Measurements from ENCODE around the gene IGFBP4. TPM values are rescaled to one million over a fixed set of nuclear protein-coding genes. Genes with fewer than 3 reads are reported as not detected.

IGFBP4 gene
- total RNA-seq, 1 donor from 2014 or later = 108 TPM

DNA sequence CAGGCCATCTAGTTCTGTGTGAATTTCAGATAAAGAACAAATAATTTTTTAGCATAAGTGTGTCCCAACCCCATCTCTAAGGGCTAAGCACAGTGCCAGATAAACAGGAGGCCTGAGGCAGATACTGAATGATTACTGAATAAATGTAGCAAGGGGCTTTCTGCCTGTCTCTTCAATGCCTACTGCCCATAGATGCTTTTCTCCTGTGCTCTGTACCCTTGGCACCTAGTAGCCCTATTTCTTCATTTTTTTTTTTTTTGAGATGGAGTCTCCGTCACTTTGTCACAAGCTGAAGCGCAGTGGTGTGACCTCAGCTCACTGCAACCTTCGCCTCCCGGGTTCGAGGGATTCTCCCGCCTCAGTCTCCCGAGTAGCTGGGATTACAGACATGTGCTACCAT lies 25.3 kb downstream of the IGFBP4 start:
- DNase-seq (ENCODE audit: low spot score in 2 of 2, unreplicated experiment in 2 of 2) = no peak
- H3K36me3 Mint-ChIP-seq = no peaks in the 10 kb centered on the region
- TF ChIP-seq, protein P1, sequence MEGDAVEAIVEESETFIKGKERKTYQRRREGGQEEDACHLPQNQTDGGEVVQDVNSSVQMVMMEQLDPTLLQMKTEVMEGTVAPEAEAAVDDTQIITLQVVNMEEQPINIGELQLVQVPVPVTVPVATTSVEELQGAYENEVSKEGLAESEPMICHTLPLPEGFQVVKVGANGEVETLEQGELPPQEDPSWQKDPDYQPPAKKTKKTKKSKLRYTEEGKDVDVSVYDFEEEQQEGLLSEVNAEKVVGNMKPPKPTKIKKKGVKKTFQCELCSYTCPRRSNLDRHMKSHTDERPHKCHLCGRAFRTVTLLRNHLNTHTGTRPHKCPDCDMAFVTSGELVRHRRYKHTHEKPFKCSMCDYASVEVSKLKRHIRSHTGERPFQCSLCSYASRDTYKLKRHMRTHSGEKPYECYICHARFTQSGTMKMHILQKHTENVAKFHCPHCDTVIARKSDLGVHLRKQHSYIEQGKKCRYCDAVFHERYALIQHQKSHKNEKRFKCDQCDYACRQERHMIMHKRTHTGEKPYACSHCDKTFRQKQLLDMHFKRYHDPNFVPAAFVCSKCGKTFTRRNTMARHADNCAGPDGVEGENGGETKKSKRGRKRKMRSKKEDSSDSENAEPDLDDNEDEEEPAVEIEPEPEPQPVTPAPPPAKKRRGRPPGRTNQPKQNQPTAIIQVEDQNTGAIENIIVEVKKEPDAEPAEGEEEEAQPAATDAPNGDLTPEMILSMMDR (IDR thresholded peaks at IDR 0.05; ENCODE audit: unreplicated experiment) = no peak
- no peak overlapping the region for H3K4me3 Mint-ChIP-seq
- H3K27me3 Mint-ChIP-seq (ENCODE audit: low read depth) = no peaks in the 10 kb centered on the region
- H3K27ac Mint-ChIP-seq = no peak overlapping the region
- peaks cover 8% of the 10 kb centered on the region for H3K9me3 Mint-ChIP-seq
- H3K4me1 Mint-ChIP-seq = peaks cover 20% of the 10 kb centered on the region

DNA sequence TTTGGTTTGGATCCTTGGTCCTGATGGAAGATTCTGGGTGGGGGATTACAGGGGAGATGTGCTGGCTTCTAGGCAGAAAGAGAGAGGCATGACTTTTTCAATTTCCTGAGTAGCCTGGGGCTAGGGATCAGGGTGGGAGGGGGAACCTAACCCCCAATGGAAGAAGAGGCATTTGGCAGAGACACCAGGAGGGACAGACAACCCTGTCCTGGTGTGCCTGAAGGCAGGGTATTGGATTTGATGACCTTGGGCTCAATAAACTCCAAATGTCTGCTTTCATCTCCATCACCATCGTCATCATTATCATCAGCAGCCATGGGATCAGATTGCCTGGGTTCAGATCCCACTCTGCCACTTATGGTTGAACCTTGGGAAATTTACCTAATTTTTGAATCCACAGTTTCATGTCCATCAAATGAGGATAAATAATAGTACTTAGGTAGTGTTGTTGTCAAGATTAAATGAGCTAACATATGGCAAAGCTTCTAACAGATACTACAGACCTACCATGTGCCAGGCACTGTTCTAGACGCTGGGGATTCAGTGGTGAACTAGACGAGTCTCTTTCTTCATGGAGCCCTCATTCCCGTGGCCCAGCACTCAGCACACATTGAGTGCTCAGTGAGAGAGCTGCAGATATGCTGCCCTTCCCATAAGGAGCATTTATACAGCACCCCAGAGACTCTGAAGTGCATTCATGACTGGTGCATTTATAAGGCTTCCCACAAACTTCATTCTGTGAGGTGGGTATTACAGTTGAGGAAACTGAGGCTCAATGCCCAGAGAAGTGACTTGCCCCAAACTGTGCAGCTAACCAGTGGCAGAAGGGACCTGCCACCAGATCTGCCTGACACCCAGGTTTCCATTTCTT lies 26.8 kb downstream of the IGFBP4 start:
- Mint-ChIP-seq H3K27me3 (ENCODE audit: low read depth) (no peaks in the 10 kb centered on the region), H3K4me1 (peaks cover 16% of the 10 kb centered on the region), H3K36me3 (no peaks in the 10 kb centered on the region), H3K27ac (no peak overlapping the region), H3K4me3 (no peak overlapping the region), H3K9me3 (peaks cover 8% of the 10 kb centered on the region)
- TF ChIP-seq, protein P1 (IDR thresholded peaks at IDR 0.05; ENCODE audit: unreplicated experiment) = no peak
- no peak for DNase-seq (ENCODE audit: low spot score in 2 of 2, unreplicated experiment in 2 of 2)

DNA sequence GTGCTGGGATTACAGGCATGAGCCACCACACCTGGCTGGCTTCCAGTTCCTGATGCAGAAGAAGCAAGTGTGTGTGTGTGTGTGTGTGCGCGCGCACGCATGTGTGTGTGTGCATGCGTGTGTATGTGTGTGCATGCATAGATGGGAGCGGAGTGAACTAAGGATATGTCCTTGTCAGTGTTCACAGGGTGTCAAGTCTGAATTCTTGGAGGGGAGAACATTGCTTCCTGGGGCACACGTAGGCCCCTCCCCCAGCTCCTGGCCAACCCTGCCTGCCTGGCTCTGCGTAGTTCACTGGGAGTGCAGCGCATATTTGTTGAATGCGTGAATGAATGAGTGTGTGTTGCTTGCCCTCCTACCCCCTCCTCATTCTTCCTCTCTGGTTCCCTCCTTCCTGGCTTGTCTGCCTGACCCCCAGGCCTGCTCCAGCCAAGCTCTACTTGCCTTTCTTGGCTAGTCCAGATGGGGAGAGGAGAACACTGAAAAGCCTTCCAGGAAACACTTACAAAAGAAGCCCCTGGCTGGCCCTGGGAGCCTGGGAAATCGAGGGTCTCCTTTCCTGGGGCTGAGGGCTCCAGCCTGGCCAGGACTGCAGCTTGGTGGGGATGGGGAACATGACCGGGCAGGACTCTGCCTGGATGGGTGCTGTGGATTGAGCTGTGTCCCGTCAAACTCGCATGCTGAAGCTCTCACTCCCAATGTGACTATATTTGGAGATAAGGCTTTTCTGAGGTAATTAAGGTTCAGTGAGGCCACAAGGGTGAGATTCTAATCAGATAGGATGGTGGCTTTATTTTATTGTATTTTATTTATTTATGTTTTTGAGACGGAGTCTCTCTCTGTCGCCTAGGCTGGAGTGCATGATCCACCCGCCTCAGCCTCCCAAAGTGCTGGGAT lies 27.9 kb downstream of the IGFBP4 start:
- Mint-ChIP-seq H3K27ac (peak overlapping the region; percentile 94), H3K27me3 (ENCODE audit: low read depth) (no peaks in the 10 kb centered on the region)

DNA sequence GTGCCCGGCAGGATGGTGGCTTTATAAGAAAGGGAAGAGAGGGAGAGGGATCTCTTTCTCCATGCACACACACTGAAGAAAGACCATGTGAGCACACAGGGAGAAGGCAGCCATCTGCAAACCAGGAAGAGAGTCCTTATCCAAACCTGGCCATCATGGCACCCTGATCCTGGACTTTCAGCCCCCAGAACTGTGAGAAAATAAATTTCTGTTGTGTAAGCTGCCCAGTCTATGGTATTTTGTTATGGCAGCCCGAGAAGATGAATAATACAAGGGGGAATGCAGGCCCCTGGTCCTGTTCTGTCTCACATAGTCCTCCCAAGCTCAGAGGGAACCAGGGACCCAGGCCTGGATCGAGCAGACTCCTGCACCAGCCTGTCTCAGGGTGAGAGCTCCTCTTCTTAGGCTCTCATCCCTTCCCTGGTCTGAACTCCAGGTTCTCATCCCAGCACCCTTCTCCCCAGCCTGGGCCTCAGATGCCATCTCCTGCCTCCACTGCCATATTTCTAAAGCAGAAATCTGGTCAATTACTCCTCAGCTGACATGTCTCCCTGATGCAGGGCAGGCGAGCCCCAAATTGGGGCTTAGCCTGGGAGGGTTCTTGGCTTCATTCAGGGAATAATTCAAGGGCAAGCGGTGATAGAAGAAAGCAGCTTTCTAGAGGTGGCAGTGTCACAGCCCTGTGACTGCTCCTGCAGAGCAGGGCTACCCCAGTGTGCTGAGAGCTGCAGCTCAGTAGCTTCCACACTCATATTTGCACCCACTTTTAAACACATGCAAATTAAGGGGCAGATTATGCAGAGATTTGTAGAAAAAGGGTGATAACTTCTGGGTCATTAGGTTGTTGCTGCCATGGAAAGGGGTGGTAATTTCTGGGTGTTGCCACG lies 28.8 kb downstream of the IGFBP4 start:
- Mint-ChIP-seq H3K36me3 (no peaks in the 10 kb centered on the region), H3K9me3 (peaks cover 8% of the 10 kb centered on the region), H3K4me3 (no peak overlapping the region), H3K4me1 (peaks cover 23% of the 10 kb centered on the region), H3K27ac (peak overlapping the region; percentile 94), H3K27me3 (ENCODE audit: low read depth) (no peaks in the 10 kb centered on the region)
- no peak for DNase-seq (ENCODE audit: low spot score in 2 of 2, unreplicated experiment in 2 of 2)
- TF ChIP-seq, protein P1 (IDR thresholded peaks at IDR 0.05; ENCODE audit: unreplicated experiment) = no peak

More for the DNA sequence above, 27.9 kb downstream of the IGFBP4 start:
- peak in 1 of 2 experiments; percentile 61 for DNase-seq (ENCODE audit: low spot score in 2 of 2, unreplicated experiment in 2 of 2)
- TF ChIP-seq, protein P1 (IDR thresholded peaks at IDR 0.05; ENCODE audit: unreplicated experiment) = no peak
- H3K4me1 Mint-ChIP-seq = peaks cover 23% of the 10 kb centered on the region
- H3K4me3 Mint-ChIP-seq = no peak overlapping the region
- no peaks in the 10 kb centered on the region for H3K36me3 Mint-ChIP-seq
- H3K9me3 Mint-ChIP-seq = peaks cover 8% of the 10 kb centered on the region

All from mesothelial cell of epicardium (in vitro differentiated cells).